Effector CD8-positive, alpha-beta T cell (primary cell): Measurements from ENCODE around the gene C1orf21.

Source experiments
- DNase-seq: peaks from one replicate; lab custom pipeline; 2025; lab: John Stamatoyannopoulos, UW

Gene C1orf21

DNA sequence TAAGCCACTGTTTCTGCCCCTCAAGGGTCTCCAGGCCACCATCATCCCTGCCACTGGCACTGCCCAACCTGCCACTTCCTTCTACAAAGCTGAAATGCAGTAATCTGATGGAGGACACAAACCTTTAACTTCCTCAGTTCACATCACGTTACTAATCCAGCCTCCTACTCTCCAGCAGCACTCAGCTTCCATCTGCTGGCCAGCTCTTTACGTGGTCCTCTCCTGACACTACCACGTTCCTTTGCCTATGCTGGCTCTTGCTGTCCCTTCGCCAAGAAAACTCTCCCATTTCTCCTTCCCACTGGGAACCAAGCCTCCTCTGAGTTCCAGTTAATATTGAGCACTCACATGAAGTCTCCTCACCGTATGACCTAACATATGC lies 243.8 kb downstream of the C1orf21 start:
- no peak for DNase-seq

DNA sequence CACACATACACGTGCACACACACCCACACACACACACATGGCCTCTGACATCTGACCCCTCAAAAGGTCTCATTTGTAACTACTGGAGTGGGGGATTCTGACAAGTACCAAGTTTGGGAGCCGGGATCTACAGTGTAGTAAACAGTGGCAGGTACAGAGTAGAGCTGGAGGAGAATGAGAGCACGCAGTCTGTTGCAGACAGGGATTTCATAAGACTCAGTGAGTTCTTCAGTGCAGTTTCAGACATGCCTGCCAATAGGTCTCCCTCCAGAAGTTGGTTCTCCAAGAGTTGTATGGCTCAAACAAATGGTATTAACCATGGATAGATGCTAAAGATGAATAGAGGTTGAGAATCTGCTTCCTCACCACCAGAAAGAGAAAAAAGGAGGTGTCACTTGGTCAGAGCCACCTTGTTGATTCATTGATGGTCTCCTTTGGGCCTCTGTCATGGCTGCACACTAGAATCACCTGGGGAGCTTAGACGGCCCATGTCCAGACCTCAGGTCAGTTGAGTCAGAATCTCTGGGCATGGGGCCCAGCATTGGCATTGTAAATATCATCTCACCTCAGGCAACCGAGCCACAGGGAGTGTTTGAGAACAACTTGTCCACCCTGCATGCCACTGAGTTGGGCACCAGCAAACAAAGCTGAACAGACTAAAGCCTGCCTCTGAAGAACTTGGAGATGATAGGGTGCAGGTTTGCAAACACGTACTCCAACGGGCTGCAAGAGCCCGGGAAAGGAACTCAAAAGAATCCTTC lies 245.8 kb downstream of the C1orf21 start:
- no peak for DNase-seq

DNA sequence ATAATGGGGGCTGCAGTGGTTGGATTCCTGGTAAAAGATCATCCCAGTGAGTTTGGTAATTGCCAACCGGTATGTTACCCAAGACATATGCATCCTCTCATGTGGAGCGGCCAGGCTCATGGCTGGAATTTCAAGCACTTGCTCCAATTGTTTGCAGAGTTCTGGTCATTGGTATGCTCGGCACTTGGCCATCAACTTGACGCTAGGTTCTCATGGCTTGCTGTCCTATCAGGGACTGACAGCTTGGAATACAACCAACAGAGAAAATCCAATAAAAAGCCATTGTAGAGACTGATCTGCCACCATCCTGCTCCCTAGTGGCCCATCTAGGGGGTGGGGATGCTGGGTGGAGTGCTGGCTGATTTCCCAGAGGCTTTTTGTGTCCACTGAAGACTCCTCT lies 247.0 kb downstream of the C1orf21 start:
- DNase-seq = no peak

DNA sequence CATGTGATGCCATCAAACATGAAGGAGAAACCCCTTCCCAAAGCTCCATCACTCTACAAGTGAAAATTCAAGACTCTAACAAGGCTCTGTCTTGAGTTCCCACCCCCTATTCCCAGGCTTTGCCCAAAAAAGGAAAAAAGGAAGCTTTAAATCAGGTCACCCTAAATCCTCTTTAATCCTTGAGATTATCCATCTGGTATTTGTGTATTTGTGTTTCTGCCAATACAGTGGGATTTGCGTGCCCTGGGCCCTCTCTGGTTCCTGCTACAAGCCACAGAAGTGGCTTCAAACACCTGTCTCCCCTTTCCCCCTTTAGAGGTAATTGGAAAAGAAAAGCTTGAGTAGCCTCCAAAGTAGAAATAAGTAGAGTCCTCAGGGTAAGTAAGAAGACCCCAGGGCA lies 247.5 kb downstream of the C1orf21 start:
- DNase-seq = no peak

DNA sequence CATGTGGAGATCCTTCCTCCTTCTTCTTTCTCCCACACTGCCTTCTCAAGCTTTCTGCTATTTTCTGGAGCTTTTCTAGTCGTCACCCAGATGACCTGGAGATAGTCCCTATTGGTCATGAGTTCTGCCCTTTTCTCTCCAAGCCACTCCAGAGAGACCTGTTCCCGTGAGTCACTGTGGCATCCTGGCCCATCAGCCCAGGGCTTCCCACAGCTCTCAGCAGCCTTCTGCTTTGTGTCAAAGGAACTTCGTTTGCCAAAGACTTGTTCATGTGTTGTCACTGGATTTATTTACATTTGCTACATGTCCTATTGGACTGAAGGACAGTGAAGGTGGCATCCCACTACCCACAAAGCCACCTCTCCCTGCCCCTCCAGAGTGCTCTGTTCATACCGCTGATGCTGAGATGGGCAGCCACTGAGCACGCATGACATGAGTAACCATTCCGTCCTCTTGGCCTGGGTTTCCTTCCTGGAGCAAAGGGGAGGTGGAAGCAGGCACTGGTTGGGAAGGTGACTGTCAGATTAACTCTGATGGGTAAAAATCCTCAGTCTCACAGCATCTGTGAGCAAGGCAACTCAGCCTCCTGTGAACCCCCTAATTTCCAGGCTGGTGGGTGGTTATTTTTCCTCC lies 248.6 kb downstream of the C1orf21 start:
- no peak for DNase-seq

DNA sequence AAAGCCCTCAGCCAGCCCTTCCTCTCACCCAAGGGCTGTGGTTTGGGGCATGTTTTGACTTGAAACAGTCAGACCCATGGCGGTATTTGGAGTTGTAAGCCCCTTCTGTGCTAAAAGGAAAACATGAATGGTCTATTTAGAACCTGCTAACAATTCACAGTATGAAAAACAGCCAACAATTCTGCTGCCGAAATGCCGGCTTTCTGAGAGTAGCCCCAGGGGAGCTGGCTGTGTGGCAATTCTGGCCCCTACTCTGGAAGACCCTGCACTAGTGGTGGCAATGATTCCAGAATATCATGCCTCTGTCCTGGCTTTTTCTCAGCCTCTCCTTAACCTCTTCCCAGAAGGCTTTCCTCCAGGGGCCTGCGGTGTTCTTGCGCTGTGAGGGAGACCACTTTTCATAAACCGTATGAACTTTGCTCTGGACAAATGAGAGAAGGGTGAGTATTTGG lies 249.2 kb downstream of the C1orf21 start:
- DNase-seq = no peak

DNA sequence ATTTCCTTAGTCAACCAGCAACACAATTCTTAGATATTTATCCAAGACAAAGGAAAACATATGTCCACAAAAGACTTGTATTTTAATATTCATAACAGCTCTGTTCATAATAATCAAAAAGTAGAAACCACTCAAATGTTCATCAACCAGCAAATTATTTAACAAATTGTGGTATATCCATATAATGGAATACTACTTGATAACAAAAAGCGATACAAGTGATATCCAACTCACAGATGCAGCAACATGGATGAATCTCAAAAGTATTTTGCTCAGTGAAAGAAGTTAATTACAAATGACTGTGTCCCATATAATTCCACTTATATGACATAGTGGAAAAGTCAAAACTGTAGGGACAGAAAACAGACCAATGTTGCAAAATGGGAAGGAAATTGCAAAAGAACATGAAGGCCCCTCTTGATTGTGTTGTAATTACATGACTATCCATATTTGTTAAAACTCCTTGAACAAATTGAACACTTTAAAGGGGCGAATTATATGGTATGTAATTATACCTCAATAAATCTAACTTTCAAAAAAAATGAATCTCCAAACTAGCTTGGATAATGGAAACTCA lies 250.9 kb downstream of the C1orf21 start:
- no peak for DNase-seq

DNA sequence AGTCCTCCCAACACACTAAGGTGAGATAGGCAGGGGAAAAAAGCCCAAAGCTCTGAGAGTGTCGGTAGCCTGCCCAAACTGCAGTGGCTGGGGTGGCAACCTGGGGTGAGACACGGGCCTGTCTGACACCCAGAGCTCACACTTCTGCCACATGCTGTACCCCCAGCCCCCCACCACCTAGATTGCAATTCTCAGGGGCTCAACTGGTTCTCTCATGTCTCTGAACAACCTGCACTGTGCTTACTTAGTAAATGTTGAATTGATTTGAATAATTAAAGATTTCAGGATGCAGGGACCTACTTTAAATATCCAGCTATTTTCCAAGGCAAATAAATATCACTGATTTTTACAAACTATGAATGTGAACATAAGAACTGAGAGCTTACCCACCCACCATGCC lies 252.4 kb downstream of the C1orf21 start:
- DNase-seq = no peak

DNA sequence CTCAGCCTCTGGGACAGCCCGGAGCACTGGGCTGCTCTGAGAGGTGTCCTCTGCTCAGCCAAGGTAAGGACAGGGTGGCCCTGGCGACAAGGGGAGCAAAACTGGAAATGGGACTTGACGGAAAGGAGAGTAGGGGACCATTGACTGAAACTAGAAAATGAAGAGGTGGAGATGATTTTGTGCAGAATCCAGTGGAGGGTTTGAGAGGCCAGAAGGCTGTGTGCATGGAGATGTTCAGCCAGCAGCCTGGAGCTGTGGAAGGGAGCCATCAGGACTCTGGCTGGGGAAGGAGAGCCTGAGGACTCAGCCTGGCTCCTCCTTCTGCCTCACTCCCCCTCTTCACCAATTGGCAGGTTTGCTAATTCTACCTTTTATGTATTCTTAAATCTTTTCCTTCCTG lies 253.7 kb downstream of the C1orf21 start:
- no peak for DNase-seq

DNA sequence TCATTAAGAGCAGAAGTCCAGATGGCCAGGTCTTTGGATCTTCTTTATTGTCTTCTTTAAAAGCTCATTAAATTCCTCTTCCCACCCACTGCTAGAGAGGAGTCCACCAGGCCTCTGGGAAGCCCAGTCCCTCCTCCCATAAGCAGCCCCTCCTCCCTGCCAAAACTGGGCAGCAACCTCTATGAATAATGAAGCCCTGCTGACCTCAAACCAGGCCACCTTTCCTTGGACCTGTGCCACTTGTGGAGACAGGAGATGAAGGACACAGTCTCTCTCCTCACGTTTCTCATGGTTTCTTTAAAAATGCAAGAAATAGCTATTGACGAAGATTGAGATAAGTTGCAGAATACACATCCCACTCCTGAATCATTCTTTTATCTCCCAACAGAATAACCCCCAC lies 255.1 kb downstream of the C1orf21 start:
- DNase-seq = no peak

DNA sequence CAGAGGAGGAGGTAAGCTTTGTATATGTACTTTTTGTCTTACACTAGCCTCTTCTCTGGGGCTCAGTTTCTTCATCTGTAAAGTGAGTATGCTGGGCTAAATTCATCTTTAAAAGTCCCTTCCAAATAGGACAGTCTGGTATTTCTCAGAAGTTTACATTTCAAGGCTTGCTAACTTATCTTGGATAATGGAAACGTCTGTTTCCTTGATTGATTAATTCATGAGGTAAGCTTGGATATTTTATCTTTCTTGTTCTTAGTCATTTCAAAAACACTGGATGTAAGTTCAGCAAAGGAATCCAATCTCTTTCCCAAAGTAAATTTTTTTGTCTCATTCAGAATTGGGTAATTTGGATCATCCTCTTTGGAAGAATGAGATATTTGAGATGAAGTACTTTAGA lies 256.8 kb downstream of the C1orf21 start:
- DNase-seq = no peak

DNA sequence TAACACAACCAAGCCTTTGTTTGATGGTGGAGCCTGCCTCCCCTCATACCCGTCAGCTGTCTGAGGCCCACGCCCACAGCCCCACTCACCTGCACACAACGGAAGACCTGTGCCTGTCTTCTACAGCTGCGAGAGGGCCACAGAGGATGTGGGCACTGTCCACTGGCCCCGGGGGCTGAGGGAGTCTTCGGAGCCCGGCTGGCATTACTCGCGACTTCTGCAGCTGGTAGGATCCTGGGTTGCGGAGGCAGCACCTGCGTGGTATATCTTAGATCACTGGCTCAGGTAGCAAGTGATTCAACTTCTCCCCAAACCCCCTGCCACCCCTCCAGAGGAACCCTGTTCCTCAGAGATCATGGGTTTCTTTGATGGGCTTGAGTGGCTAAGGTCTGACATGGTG lies 257.9 kb downstream of the C1orf21 start:
- DNase-seq = no peak

DNA sequence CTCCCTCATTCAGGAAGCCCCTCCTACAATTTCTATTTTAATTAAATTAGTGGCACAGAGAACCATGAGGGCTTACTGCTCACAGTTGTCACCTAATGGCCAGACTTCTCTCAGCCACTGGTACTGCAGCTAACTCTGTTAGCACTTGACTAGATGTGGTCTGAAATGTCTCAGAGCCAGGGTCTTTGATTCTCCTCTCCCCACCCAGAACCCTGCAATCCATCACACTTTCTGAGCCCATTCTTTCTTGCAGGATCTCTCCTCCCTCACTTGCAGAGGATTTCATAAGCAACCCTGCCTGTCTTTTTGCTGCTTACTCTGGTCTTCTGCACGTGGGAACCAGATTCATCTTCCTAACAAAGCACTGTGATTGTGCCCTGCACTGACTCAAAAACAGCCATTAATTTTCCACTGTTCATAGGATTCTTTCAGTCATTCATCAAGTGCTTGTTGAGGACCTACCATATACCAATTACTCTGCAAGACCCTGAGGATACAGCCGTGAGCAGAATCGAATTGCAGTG lies 259.4 kb downstream of the C1orf21 start:
- no peak for DNase-seq

DNA sequence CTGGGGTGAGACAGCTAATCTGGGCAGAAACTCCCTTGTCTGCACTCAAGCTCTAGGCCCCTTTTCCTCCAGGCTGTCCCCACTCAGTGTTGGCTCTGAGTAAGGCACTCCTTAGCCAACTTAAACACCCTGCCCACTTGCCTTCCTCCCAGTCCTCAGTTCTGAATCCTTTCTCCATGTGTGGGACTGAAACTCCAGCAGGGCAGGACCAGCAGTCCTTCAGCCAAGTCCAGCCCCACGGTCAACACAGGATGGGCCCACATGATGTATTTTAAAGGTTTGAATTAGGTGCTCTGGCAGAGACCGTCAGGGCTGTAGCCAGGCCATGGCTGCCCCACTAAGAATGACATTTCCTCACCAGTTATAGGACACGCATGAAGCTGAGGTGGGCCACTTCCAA lies 260.0 kb downstream of the C1orf21 start:
- DNase-seq = no peak

DNA sequence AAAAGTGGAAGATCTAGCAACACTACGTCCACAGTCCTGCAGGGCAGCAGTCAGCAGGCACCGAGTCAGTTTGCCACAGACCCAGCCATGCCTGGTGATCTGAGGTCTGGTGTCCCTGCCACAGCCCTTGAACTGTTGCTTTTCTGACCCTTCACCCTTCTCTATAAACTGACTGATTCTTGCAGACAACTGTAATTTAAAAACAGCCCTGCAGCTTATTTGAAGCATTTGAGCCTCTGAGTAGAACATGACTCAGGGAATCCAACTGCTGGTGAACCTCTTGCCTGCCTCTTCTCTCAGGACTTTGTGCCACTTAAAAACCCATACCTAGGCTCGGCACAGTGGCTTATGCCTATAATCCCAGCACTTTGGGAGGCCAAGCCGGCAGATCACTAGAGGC lies 260.6 kb downstream of the C1orf21 start:
- DNase-seq = no peak

DNA sequence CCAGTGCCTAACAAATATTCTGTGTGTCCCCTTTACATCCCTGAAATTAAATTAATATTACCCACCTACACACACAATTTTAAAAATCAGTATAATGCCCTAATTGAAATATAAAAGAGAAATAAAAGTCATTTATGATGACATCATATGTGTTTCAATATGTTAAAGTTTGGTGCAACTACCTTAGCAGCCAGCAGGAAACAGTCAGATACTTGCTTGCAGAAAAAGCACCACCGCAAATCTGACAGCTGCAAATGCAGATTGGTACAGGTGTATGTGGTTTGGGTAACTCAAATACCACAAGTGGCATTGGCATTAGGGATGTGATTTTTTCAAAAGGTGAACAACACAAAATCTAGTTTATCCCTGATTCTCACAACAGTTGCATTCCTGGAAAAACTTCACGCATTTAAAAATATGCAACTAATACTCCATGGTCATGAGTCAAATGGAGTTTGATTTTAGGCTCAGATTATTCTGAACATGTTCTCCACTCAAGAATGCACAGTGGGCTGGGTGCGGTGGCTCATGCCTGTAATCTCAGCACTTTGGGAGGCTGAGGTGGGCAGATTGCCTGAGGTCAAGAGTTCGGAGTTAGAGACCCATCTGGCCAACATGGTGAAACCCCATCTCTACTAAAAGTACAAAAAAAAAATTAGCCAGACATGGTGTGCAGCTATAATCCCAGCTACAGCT lies 261.5 kb downstream of the C1orf21 start:
- DNase-seq = no peak

DNA sequence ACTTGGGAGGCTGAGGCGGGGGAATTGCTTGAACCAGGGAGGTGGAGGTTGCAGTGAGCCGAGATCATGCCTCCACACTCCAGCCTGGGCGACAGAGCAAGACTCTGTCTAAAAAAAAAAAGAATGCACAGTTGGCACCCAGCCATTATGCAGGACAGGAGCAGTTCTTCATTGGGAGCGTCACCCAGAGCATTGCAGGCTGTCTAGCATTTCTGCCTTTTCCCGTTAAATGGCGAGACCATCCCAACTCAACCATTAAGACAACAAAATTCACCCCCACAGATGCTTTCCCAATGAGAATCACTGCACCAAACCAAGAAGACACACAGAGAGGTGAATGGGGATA lies 262.0 kb downstream of the C1orf21 start:
- DNase-seq = no peak

DNA sequence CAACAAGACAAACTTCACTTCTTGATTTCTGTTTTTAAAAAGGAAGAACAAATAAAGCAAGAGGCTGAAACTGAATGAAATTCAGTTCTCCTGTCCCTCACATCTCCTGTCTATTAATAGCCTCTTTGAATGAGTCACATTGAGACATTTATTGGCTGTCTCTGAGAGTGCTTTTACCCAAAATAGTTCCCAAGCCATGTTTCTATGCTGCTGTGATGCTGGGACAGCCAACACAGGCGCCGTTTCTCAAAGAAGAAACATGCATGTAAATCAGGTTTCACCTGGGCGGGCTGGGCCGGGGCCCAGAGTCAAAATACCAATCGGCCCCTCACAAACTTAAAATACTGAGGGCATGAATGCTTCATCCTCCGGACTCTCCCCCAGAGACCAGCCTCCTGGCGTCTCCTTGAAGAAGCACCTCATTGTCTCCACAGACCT lies 262.6 kb downstream of the C1orf21 start:
- DNase-seq = no peak

DNA sequence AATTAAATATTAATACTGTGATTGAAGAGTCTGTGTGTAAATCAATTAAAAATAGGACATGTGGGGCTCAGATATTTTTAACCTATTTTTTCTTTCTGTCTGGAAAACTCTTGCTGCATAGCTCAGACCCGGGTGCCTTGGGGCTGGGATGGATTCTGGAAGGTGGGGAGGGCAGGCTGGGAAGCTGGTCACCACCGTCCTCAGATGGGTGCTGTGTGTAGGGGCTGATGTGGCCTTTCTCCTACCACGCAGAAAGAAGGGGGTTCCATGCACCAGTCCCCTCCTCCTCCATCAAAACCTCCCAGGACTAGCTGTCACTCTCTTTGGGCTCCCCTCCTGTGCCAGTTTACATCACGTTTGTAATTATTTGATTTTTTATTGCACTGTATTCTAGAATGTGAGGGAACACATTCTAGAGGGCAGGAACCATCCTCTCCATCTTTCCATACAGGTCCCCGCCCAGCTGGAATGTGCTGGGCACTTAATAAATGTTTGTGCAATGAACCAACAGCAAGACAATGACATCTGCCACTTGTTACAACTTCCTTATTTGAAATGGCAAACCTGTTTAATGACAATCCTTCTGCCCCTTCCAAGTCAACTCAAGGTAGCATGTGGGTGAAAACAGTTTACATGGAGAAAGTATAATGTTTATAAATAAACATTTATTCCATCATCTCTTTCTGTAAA lies 263.5 kb downstream of the C1orf21 start:
- no peak for DNase-seq

DNA sequence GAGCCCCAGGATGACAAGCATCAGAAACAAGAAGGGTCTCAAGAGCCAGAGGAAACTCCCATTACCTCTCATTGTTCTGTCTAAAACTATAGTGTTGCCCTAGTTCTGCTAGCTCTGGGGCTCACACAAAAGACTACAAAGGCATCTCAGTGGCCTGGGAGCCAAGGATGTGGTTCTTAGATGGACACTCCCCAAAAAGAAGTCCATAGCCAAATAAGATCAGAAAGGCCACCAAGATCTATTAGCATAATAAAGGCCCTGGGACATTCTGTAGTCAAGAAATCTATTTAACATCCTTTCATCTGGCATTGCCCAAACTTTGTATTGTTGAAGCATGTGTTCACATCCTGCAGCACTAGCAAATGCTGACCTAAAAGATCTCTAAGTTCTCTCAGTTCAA lies 268.4 kb downstream of the C1orf21 start:
- DNase-seq = no peak

DNA sequence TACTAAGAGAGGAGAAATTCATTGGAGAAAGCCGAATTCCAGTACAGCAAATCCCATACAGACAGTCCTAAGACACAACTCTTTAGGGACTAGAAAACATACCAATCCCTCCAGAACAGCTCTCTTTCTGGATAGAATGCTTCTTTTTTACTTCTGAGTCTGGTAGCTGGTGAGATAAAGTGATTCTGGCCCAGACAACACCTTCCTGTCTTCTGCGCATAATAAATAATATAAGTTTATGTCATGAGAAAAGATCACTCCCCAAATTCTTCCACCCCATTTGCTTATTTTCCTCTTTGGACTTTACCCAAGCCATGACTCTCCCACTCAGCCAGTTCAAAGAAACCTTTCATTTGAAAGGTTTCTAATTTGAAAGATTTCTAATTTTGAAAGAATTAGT lies 269.4 kb downstream of the C1orf21 start:
- DNase-seq = no peak

DNA sequence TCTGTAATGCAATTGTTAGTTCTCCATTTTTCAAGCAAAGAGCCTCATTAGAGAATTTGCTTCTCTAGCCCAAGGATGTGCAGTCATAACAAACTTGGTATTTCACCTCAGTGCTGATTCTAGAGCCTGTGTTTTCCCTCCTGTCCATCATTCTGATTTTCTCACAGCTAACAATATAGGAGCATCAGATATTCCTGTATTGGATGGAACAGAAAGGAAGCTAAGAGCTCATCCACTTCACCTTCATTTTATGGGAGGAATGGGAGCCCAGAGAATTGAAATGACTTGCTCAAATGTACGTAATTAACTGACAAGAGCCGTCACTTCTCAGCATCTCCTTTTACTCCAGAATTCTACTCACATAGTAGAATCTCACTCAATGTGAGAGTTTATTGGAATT lies 271.2 kb downstream of the C1orf21 start:
- no peak for DNase-seq
